Umbilical cord (tissue), 2 donors: ENCODE results near the gene ACBD5. TPM values are rescaled to one million over a fixed set of nuclear protein-coding genes. Genes with fewer than 3 reads are reported as not detected.
"Not testable (repeated sequence)": the region's sequence is repeated elsewhere in the genome, so short reads cannot be mapped to it uniquely, and the experiment has no call there.

Experiments used
- DNase-seq: peaks from one replicate; pipeline ENCODE4 v3.0.0-alpha.2; 2015; ENCODE audit warnings: low spot score
- total RNA-seq: library from RNA; depleted of rRNA; stranded (reverse); fragments of >200 nt; gene quantifications from one replicate; pipeline ENCODE4 v1.2.3, GENCODE V29; 2014; ENCODE audit warnings: low replicate concordance; ENCODE audit not compliant: insufficient read depth

ACBD5 gene
- total RNA-seq = 7.9 TPM

- DNase-seq = peak; percentile 85
These were observed at the start of gene ACBD5 for GRCh38 chr10:27240212-27241009. Gene ACBD5, minus strand, starts transcription at chr10:27240797. Its CDS starts 109 bp downstream, at chr10:27240688.

GRCh38 chr10:27285093-27285492, 44.5 kb upstream of the ACBD5 start:
- peak; percentile 1 for DNase-seq

- no peak for DNase-seq
These were observed 36.0 kb upstream of the ACBD5 start for GRCh38 chr10:27276581-27276980.

GRCh38 chr10:27266025-27266424, 25.4 kb upstream of the ACBD5 start:
- not testable (repeated sequence) for DNase-seq

GRCh38 chr10:27262788-27263187, 22.2 kb upstream of the ACBD5 start:
- DNase-seq = not testable (repeated sequence)

- peak; percentile 6 for DNase-seq
These were observed 18.5 kb upstream of the ACBD5 start for GRCh38 chr10:27258838-27259812.

GRCh38 chr10:27258492-27258837, 17.9 kb upstream of the ACBD5 start:
- DNase-seq = no peak

GRCh38 chr10:27256299-27257189, 15.9 kb upstream of the ACBD5 start:
- DNase-seq = no peak

- DNase-seq = no peak
These were observed 13.0 kb upstream of the ACBD5 start for GRCh38 chr10:27253576-27253975.

GRCh38 chr10:27252267-27253000, 11.8 kb upstream of the ACBD5 start:
- DNase-seq = peak; percentile 46

GRCh38 chr10:27251554-27251953, 11.0 kb upstream of the ACBD5 start:
- DNase-seq = no peak

GRCh38 chr10:27248215-27248614, 7.6 kb upstream of the ACBD5 start:
- no peak for DNase-seq

GRCh38 chr10:27247441-27247840, 6.8 kb upstream of the ACBD5 start:
- no peak for DNase-seq

- DNase-seq = no peak
These were observed 6.4 kb upstream of the ACBD5 start for GRCh38 chr10:27247006-27247405.

GRCh38 chr10:27245836-27246235, 5.2 kb upstream of the ACBD5 start:
- DNase-seq = no peak

GRCh38 chr10:27244976-27245375, 4.4 kb upstream of the ACBD5 start:
- DNase-seq = no peak

- peak; percentile 84 for DNase-seq
These were observed 2.5 kb upstream of the ACBD5 start for GRCh38 chr10:27242951-27243551.

GRCh38 chr10:27242473-27242950, 1.9 kb upstream of the ACBD5 start:
- DNase-seq = no peak

GRCh38 chr10:27241652-27242472, 1.3 kb upstream of the ACBD5 start:
- peak; percentile 97 for DNase-seq
